Midbrain (tissue), 1 donor: ENCODE data around the gene ZDHHC19.
A peak's percentile ranks its signal among the peaks of the same experiment; 100 is the strongest.
"Not testable (repeated sequence)": the region's sequence is repeated elsewhere in the genome, so short reads cannot be mapped to it uniquely, and the experiment has no call there.

Experiments used
- DNase-seq: peaks from one replicate; lab custom pipeline; 2025; lab: John Stamatoyannopoulos, UW

The ZDHHC19 gene

DNA sequence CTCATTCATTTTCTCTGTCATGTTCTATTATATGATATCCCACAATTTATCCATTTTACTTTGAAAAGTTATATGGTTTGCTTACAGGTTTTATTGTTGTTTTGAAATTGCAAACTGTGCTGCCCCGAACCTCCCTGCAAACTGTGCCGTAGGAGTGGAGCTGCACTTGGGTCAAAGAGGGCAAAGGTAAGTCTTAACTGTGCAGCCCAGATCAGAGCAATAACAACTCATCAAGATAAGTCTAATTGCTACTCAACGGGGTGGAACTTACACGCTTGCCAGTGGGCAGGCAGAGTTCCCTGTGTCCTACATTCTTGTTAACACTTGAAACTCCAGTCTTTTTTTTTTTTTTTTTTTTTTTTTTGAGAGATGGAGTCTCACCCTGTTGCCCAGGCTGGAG is 33.2 kb downstream of the ZDHHC19 start:
- no peak for DNase-seq

- no peak for DNase-seq
Measured at GRCh38 chr3:196177567-196177966, 33.6 kb downstream of the ZDHHC19 start.

DNA sequence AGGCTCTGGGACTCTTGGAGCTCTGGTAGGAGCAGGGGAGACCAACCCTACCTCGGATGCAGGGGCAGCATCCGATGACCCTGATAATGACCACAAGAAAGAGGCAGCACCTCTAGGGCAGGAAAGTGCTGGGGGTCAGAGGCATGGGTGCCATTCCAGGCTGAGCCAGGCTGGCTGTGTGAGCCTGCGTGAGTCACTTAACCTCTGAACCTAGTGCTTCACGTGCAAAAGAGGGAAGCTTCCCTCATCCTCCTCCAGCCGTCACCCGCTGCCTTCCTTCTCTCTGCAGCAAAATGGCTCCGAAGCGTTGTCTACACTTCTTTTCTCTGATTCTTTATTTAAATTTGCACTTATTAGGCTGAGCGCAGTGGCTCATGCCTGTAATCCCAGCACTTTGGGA is 35.5 kb downstream of the ZDHHC19 start:
- no peak for DNase-seq

- DNase-seq, result no peak
Measured at GRCh38 chr3:196175116-196175625, 36.0 kb downstream of the ZDHHC19 start.

GRCh38 chr3:196174652-196175051 is 36.5 kb downstream of the ZDHHC19 start:
- no peak for DNase-seq

DNA sequence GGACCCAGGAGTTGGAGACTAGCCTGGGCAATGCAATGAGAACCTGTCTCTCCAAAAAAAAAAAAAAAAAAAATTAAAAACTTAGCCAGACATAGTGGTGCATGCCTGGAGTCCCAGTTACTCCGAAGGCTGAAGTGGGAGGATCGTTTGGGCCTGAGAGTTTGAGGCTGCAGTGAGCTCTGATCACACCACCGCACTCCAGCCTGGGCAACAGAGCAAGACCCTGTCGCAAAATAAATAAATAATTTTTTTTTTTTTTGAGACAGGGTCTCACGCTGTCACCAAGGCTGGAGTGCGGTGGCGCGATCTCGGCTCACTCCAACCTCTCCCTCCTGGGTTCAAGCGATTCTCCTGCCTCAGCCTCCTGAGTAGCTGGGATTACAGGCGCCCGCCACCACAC is 40.9 kb downstream of the ZDHHC19 start:
- not testable (repeated sequence) for DNase-seq

GRCh38 chr3:196169836-196170240 is 41.4 kb downstream of the ZDHHC19 start:
- DNase-seq, result no peak

GRCh38 chr3:196168808-196169391 is 42.3 kb downstream of the ZDHHC19 start:
- DNase-seq, result no peak

- DNase-seq, result no peak
Measured at GRCh38 chr3:196166741-196167140, 44.5 kb downstream of the ZDHHC19 start.

DNA sequence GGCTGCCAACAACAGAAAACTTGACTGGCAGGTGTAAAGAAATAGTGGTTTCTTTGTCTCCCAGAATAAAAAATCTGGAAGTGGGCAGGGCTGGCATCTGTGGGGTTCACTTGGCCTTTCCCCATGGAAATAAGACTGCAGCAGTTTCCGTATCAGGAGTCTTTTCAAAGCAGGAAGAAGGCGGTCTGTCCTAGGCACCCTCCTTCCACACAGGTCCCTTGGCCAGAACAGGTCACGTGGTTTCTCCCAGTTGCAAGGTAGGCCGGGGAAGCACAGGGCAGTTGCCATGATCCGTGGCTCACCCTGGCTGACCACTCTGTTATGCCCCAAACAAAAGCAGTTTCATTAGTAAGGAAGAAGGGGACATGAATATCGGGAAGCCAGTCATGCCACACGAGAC is 45.4 kb downstream of the ZDHHC19 start:
- DNase-seq, result no peak

- not testable (repeated sequence) for DNase-seq
Measured at GRCh38 chr3:196165006-196165575, 46.1 kb downstream of the ZDHHC19 start.

GRCh38 chr3:196164576-196164975 is 46.6 kb downstream of the ZDHHC19 start:
- DNase-seq, result no peak

DNA sequence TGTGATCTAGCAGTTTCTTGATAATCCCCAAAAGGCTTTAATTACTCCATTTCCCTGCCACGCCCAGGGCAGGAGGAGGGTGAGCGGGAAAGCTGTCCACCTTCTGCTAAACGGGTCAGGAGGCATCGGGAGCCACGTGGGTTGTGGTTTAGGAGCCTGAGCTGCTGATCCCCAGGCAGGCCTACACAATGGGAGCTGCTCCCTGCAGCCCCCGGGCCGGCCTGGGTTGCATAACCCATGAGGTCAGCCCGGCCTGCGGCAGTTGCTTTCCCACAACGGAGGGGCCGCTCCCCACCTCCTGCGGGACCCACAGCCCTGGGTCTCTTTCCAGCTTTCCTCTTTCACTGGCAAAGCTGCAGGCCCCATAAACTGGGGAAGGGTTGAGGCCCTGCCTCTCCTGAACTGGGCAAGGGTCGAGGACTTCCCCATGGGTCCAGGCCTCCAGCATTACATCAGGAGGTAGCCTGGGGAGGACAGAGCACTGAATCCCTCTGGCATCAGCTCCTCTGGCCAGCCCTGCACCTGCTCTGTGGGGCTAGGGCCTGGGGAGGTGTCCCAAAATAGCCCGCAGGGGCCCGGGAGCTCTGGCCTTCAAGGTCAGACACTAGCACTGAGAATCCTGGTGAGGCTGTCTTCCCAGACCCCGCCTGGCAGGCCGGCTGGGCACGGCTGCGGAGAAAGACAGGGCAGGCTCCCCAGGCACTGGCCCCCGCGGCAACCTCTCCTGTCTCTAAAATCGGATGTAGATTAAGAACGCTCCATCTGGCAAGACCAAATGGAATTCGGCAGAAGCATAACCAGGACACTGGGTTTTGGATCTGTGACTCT is 47.3 kb downstream of the ZDHHC19 start:
- no peak for DNase-seq

DNA sequence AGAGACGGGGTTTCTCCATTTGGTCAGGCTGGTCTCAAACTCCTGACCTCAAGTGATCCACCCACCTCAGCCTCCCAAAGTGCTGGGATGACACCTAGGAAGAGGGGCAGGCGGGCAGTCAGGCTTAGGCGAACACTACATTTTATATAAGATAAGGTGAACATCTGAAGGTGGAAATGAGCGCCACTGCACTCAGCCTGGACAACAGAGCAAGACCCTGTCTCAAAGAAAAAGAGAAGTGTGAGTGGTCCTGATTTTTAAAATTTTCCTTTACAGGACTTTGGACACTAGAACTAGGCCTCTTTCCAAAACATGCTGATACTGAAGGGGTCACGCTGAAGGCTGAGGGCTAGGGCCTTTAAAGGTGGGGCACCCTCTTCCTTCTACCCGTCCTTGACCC is 48.0 kb downstream of the ZDHHC19 start:
- DNase-seq, result no peak

- DNase-seq, result no peak
Measured at GRCh38 chr3:196162679-196163078, 48.5 kb downstream of the ZDHHC19 start.

GRCh38 chr3:196159952-196160804 is 51.0 kb downstream of the ZDHHC19 start:
- peak; percentile 11 for DNase-seq

DNA sequence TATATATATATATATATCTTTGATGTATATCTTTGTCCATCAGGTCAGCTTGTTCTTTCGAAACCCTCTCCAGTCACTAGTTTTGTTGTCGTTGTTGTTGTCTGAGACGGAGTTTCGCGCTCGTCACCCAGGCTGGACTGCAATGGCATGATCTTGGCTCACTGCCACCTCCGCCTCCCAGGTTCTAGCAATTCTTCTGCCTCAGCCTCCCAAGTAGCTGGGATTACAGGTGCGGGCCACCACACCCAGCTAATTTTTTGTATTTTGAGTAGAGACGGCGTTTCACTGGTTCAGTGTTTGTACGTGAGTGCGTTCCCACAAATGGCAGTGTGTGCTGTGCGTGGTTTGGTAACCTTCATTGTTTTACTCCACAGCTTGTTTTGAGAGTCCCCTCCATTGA is 51.7 kb downstream of the ZDHHC19 start:
- DNase-seq, result no peak

- no peak for DNase-seq
Measured at GRCh38 chr3:196156160-196156559, 55.0 kb downstream of the ZDHHC19 start.

- DNase-seq, result no peak
Measured at GRCh38 chr3:196150481-196150880, 60.7 kb downstream of the ZDHHC19 start.

DNA sequence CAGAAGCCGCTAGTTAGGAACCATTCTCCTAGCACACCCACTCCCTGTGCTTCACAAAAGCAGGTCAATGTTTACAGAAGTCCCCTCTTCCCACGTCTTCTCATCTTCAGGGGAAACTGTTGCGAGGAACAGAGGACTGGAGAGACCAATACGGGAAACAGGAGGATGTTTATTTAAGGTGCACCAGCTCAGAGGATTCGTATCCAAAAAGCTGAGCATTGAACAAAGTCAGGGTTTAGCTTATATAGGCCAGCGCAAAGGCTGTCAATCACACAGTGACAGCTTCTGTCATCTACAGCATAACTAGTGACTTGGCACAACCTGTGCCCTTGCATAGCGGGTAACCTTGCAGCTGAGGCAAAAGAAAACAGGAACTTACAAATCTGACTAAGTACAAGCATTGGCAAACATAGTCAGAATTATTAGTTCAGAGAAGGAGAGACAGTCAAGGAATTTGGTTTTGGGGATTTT is 61.3 kb downstream of the ZDHHC19 start:
- DNase-seq, result no peak

GRCh38 chr3:196149375-196149774 is 61.8 kb downstream of the ZDHHC19 start:
- DNase-seq, result no peak
